ENCODE data around the gene PEMT. TPM values are rescaled to one million over a fixed set of nuclear protein-coding genes. Genes with fewer than 3 reads are reported as not detected.

PEMT gene
- total and polyA plus RNA-seq, 2 donors (not counting 1 experiment from before 2014, with no cell fraction given), result 10.7 to 20.3 TPM

DNA sequence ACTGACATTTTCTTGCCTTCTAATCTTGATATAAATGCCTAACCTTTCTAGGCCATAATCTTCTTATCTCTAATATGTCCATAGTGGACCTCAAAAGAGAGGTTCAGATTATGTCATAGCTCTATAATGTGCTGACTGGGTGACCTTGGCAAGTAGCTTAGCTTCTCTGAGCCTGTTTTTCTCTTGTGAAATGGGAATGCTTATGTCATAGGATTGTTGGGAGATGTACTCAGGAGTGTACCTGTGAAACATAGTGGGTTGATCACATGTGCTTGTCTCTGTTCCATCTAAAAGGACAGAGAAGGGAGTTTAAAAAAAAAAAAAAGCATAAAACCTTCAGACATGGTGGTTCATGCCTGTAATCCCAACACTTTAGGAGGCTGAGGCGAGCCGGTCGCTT is 112.3 kb downstream of the PEMT start:
- Mint-ChIP-seq H3K4me1 (peaks cover 48% of the 10 kb centered on the region), H3K27me3 (no peaks in the 10 kb centered on the region), H3K9me3 (ENCODE audit: insufficient read depth) (no peaks in the 10 kb centered on the region), H3K27ac (no peak overlapping the region), H3K4me3 (peak overlapping the region; percentile 16)
- H3K27ac ChIP-seq (ENCODE audit: low read length in 2 of 2), result no peak overlapping the region
- ChIA-PET CTCF (no interaction called here), POLR2A (no interaction called here)
- peaks cover 55% of the 10 kb centered on the region for H4K20me1 ChIP-seq (ENCODE audit: control insufficient read depth, insufficient read depth, low read length, poor library complexity, severe bottlenecking)
- no peaks in the 10 kb centered on the region for H3K27me3 ChIP-seq (replicated peaks in 1 of 4; ENCODE audit: control extremely low read depth in 1 of 4, control insufficient read depth in 3 of 4, insufficient read depth in 4 of 4, low read length in 3 of 4)
- intact Hi-C loops (cut with micrococcal nuclease), result loop anchor here (5.0 kb wide), 1 partner anchor 827 kb away; the partner anchor contains the start of gene ZNF624
- DNase-seq (no peak), ATAC-seq (ENCODE audit: low read depth) (no peak)
- no peaks in the 10 kb centered on the region for H3K9me3 ChIP-seq (ENCODE audit: control extremely low read depth in 1 of 3, control insufficient read depth in 2 of 3, insufficient read depth in 1 of 3, low read length in 2 of 3)
- H3K4me1 ChIP-seq (ENCODE audit: control insufficient read depth in 2 of 2, insufficient read depth in 2 of 2, low read length in 2 of 2), result peaks cover 12 to 17% of the 10 kb centered on the region in 2 donors
- no peak for TF ChIP-seq EZH2 (IDR thresholded peaks at IDR 0.05; ENCODE audit: borderline replicate concordance, insufficient read depth, low read depth, low read length, poor library complexity, severe bottlenecking)
- TF ChIP-seq, protein P1, sequence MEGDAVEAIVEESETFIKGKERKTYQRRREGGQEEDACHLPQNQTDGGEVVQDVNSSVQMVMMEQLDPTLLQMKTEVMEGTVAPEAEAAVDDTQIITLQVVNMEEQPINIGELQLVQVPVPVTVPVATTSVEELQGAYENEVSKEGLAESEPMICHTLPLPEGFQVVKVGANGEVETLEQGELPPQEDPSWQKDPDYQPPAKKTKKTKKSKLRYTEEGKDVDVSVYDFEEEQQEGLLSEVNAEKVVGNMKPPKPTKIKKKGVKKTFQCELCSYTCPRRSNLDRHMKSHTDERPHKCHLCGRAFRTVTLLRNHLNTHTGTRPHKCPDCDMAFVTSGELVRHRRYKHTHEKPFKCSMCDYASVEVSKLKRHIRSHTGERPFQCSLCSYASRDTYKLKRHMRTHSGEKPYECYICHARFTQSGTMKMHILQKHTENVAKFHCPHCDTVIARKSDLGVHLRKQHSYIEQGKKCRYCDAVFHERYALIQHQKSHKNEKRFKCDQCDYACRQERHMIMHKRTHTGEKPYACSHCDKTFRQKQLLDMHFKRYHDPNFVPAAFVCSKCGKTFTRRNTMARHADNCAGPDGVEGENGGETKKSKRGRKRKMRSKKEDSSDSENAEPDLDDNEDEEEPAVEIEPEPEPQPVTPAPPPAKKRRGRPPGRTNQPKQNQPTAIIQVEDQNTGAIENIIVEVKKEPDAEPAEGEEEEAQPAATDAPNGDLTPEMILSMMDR (IDR thresholded peaks at IDR 0.05), result no peak
- H3K36me3 ChIP-seq (replicated peaks in 1 of 2; ENCODE audit: control extremely low read depth in 1 of 2, control insufficient read depth in 1 of 2, extremely low read depth in 1 of 2, insufficient read depth in 2 of 2, low read length in 1 of 2), result peaks cover 0 to 2% of the 10 kb centered on the region in 2 experiments
- WGBS (ENCODE audit: insufficient coverage), result 100% methylated on average over 2 of the region's 3 CpGs
- no peak overlapping the region for H3K9ac ChIP-seq (ENCODE audit: low read length)
- H3K4me3 ChIP-seq (ENCODE audit: control extremely low read depth in 1 of 5, extremely low read depth in 1 of 5, insufficient read depth in 1 of 5, low read depth in 2 of 5, low read length in 4 of 5), result no peak overlapping the region
- no peak overlapping the region for H2AFZ ChIP-seq (ENCODE audit: insufficient read depth, low read depth, low read length, poor library complexity, severe bottlenecking)
- no peak overlapping the region for H3K4me2 ChIP-seq (replicated peaks; ENCODE audit: low read depth, low read length, poor library complexity, severe bottlenecking)
- H3K79me2 ChIP-seq (ENCODE audit: control insufficient read depth, insufficient read depth, low read length), result peaks cover 72% of the 10 kb centered on the region

DNA sequence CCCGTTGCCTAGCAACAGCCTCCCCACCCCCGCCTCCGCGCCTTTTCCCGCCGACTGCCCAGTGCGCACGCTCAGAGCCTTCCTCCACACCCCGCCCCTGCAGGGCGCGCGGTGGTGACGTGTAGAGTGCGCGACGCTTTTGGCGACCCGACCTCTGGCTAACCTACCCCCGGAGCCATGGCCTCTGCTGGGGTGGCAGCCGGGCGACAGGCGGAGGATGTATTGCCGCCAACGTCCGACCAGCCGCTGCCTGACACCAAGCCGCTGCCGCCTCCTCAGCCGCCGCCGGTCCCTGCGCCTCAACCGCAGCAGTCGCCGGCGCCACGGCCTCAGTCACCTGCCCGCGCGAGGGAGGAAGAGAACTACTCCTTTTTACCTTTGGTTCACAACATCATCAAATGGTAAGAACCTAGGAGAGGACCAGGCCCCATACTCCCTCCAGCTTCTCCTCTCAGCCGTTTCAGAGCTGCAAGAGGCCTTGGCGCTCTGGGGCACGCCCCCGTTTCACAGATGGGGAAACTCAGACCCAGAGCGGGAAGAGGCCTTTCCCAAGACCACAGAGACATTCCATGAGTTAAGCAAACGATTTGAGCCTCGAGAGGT is 114.5 kb downstream of the PEMT start, which contains the start of gene MED9:
MED9 (plus strand) TSS at position 136 of the 603 bp plus-strand sequence; CDS start at position 178, 42 bp downstream.
- H3K27ac Mint-ChIP-seq, result peak within 1 kb of the TSS; percentile 95
- Histone ChIP-seq H3K4me1 (ENCODE audit: control insufficient read depth in 2 of 2, insufficient read depth in 2 of 2, low read length in 2 of 2) (peaks cover 12 to 17% of the 10 kb centered on the region in 2 donors), H2AFZ (ENCODE audit: insufficient read depth, low read depth, low read length, poor library complexity, severe bottlenecking) (peak within 1 kb of the TSS; percentile 97)

More for the DNA sequence above, 114.5 kb downstream of the PEMT start, which contains the start of gene MED9:
- no peak for TF ChIP-seq EZH2 (IDR thresholded peaks at IDR 0.05; ENCODE audit: borderline replicate concordance, insufficient read depth, low read depth, low read length, poor library complexity, severe bottlenecking)
- TF ChIP-seq, protein P1 (IDR thresholded peaks at IDR 0.05), result no peak
- Histone ChIP-seq H3K4me2 (replicated peaks; ENCODE audit: low read depth, low read length, poor library complexity, severe bottlenecking) (peak within 1 kb of the TSS; percentile 97), H3K9ac (ENCODE audit: low read length) (peak within 1 kb of the TSS; percentile 95), H3K27ac (ENCODE audit: low read length in 2 of 2) (peak within 1 kb of the TSS; percentile 52 to 91), H3K4me3 (ENCODE audit: control extremely low read depth in 1 of 5, extremely low read depth in 1 of 5, insufficient read depth in 1 of 5, low read depth in 2 of 5, low read length in 4 of 5) (peak within 1 kb of the TSS; percentile 83 to 92 (median 89)), H3K27me3 (replicated peaks in 1 of 4; ENCODE audit: control extremely low read depth in 1 of 4, control insufficient read depth in 3 of 4, insufficient read depth in 4 of 4, low read length in 3 of 4) (no peaks in the 10 kb centered on the region), H3K79me2 (ENCODE audit: control insufficient read depth, insufficient read depth, low read length) (peaks cover 56% of the 10 kb centered on the region), H3K9me3 (ENCODE audit: control extremely low read depth in 1 of 3, control insufficient read depth in 2 of 3, insufficient read depth in 1 of 3, low read length in 2 of 3) (no peaks in the 10 kb centered on the region), H4K20me1 (ENCODE audit: control insufficient read depth, insufficient read depth, low read length, poor library complexity, severe bottlenecking) (peaks cover 41% of the 10 kb centered on the region), H3K36me3 (replicated peaks in 1 of 2; ENCODE audit: control extremely low read depth in 1 of 2, control insufficient read depth in 1 of 2, extremely low read depth in 1 of 2, insufficient read depth in 2 of 2, low read length in 1 of 2) (peaks cover 0 to 2% of the 10 kb centered on the region in 2 experiments)
- ChIA-PET CTCF (interaction anchor here (0.7 kb wide), 1 partner anchor 97 kb away, joined by 3 read pairs; no protein-coding TSS in a partner anchor), POLR2A (no interaction called here)
- under 1% methylated on average over 47 of the region's 47 CpGs for WGBS (ENCODE audit: insufficient coverage)
- Mint-ChIP-seq H3K4me1 (peaks cover 40% of the 10 kb centered on the region), H3K4me3 (peak within 1 kb of the TSS; percentile 91), H3K27me3 (peaks cover 7% of the 10 kb centered on the region), H3K9me3 (ENCODE audit: insufficient read depth) (no peaks in the 10 kb centered on the region)
- DNase-seq, result peak; percentile 96
- intact Hi-C loops (cut with micrococcal nuclease), result loop anchor here (1.0 to 5.0 kb wide), 2 partner anchors 18 to 825 kb away; partner anchors contain the start of gene ZNF624
- ATAC-seq (ENCODE audit: low read depth), result peak; percentile 100
